Hematopoietic multipotent progenitor cell treated with erythropoietin and hydrocortisone succinate and interleukin-3 and kit ligand, for 6 days (in vitro differentiated cells): Measurements from ENCODE around the gene CAPN10.
A peak's percentile ranks its signal among the peaks of the same experiment; 100 is the strongest.

Experiments
- DNase-seq: peaks from one replicate; pipeline ENCODE4 v3.0.0-alpha.2; 2015

CAPN10 gene

GRCh38 chr2:240590681-240591111, 4.2 kb downstream of the CAPN10 start:
- no peak for DNase-seq

- no peak for DNase-seq
These were observed 4.7 kb downstream of the CAPN10 start for GRCh38 chr2:240591226-240591625.

- no peak for DNase-seq
These were observed 5.2 kb downstream of the CAPN10 start for GRCh38 chr2:240591784-240592183.

GRCh38 chr2:240593026-240593702, 6.6 kb downstream of the CAPN10 start:
- no peak for DNase-seq

- no peak for DNase-seq
These were observed 7.3 kb downstream of the CAPN10 start for GRCh38 chr2:240593703-240594451.

GRCh38 chr2:240594511-240595380, 8.2 kb downstream of the CAPN10 start:
- DNase-seq = no peak

- DNase-seq = peak; percentile 78
These were observed 9.0 kb downstream of the CAPN10 start for GRCh38 chr2:240595381-240596079.

GRCh38 chr2:240596080-240596460, 9.5 kb downstream of the CAPN10 start:
- DNase-seq = no peak

GRCh38 chr2:240596491-240596931, 10.0 kb downstream of the CAPN10 start:
- DNase-seq = no peak

GRCh38 chr2:240597054-240597418, 10.5 kb downstream of the CAPN10 start:
- no peak for DNase-seq

GRCh38 chr2:240597419-240598181, 11.1 kb downstream of the CAPN10 start:
- DNase-seq = no peak

- DNase-seq = no peak
These were observed 11.9 kb downstream of the CAPN10 start for GRCh38 chr2:240598311-240598911.

GRCh38 chr2:240599141-240599583, 12.6 kb downstream of the CAPN10 start:
- no peak for DNase-seq

GRCh38 chr2:240600451-240600961, 14.0 kb downstream of the CAPN10 start:
- no peak for DNase-seq

GRCh38 chr2:240601061-240601830, 14.7 kb downstream of the CAPN10 start:
- DNase-seq = no peak

- DNase-seq = no peak
These were observed 15.3 kb downstream of the CAPN10 start for GRCh38 chr2:240601831-240602160.

GRCh38 chr2:240602266-240603050, 15.9 kb downstream of the CAPN10 start:
- no peak for DNase-seq

- no peak for DNase-seq
These were observed 16.7 kb downstream of the CAPN10 start for GRCh38 chr2:240603081-240603835.

- DNase-seq = no peak
These were observed 17.3 kb downstream of the CAPN10 start for GRCh38 chr2:240603846-240604245.
